Measurements from ENCODE around the gene LTBR.

LTBR gene

GRCh38 chr12:6382371-6382770, 1.6 kb upstream of the LTBR start:
- in situ Hi-C loops (cut with HindIII; ENCODE audit: low sequenced_read_pairs), result no loop called here

- in situ Hi-C loops (cut with HindIII; ENCODE audit: low sequenced_read_pairs), result no loop called here
Measured at GRCh38 chr12:6382982-6383381, 980 bp upstream of the LTBR start.

- in situ Hi-C loops (cut with HindIII; ENCODE audit: low sequenced_read_pairs), result no loop called here
Measured at GRCh38 chr12:6384499-6385436, 806 bp downstream of the LTBR start.

- in situ Hi-C loops (cut with HindIII; ENCODE audit: low sequenced_read_pairs), result no loop called here
Measured at GRCh38 chr12:6386038-6386437, 2.1 kb downstream of the LTBR start.

GRCh38 chr12:6386491-6386890, 2.5 kb downstream of the LTBR start:
- in situ Hi-C loops (cut with HindIII; ENCODE audit: low sequenced_read_pairs), result no loop called here

GRCh38 chr12:6387541-6387940, 3.6 kb downstream of the LTBR start:
- in situ Hi-C loops (cut with HindIII; ENCODE audit: low sequenced_read_pairs), result no loop called here

- in situ Hi-C loops (cut with HindIII; ENCODE audit: low sequenced_read_pairs), result no loop called here
Measured at GRCh38 chr12:6390084-6390799, 6.3 kb downstream of the LTBR start.

- in situ Hi-C loops (cut with HindIII; ENCODE audit: low sequenced_read_pairs), result no loop called here
Measured at GRCh38 chr12:6391013-6391412, 7.1 kb downstream of the LTBR start.

GRCh38 chr12:6392504-6392903, 8.5 kb downstream of the LTBR start:
- in situ Hi-C loops (cut with HindIII; ENCODE audit: low sequenced_read_pairs), result no loop called here

- in situ Hi-C loops (cut with HindIII; ENCODE audit: low sequenced_read_pairs), result no loop called here
Measured at GRCh38 chr12:6393109-6393508, 9.1 kb downstream of the LTBR start.

- in situ Hi-C loops (cut with HindIII; ENCODE audit: low sequenced_read_pairs), result no loop called here
Measured at GRCh38 chr12:6394398-6394797, 10.4 kb downstream of the LTBR start.

- in situ Hi-C loops (cut with HindIII; ENCODE audit: low sequenced_read_pairs), result no loop called here
Measured at GRCh38 chr12:6396031-6396430, 12.1 kb downstream of the LTBR start.

GRCh38 chr12:6399884-6400644, 16.1 kb downstream of the LTBR start:
- in situ Hi-C loops (cut with HindIII; ENCODE audit: low sequenced_read_pairs), result no loop called here

GRCh38 chr12:6404390-6404789, 20.4 kb downstream of the LTBR start:
- in situ Hi-C loops (cut with HindIII; ENCODE audit: low sequenced_read_pairs), result no loop called here

GRCh38 chr12:6405963-6406362, 22.0 kb downstream of the LTBR start:
- in situ Hi-C loops (cut with HindIII; ENCODE audit: low sequenced_read_pairs), result no loop called here

- in situ Hi-C loops (cut with HindIII; ENCODE audit: low sequenced_read_pairs), result no loop called here
Measured at GRCh38 chr12:6407236-6407954, 23.4 kb downstream of the LTBR start.

GRCh38 chr12:6416596-6416995, 32.6 kb downstream of the LTBR start:
- in situ Hi-C loops (cut with HindIII; ENCODE audit: low sequenced_read_pairs), result no loop called here

- in situ Hi-C loops (cut with HindIII; ENCODE audit: low sequenced_read_pairs), result no loop called here
Measured at GRCh38 chr12:6418796-6419195, 34.8 kb downstream of the LTBR start.

GRCh38 chr12:6420364-6420763, 36.4 kb downstream of the LTBR start:
- in situ Hi-C loops (cut with HindIII; ENCODE audit: low sequenced_read_pairs), result no loop called here

GRCh38 chr12:6423267-6424007, 39.5 kb downstream of the LTBR start:
- in situ Hi-C loops (cut with HindIII; ENCODE audit: low sequenced_read_pairs), result no loop called here
